GM18873 (cell line): ENCODE measurements around the gene KRT3.

Experiments used
- ATAC-seq: cut with Tn5 transposase; IDR thresholded peaks from one replicate; pipeline ENCODE4 v1.9.1; 2021; ENCODE audit warnings: mild to moderate bottlenecking, moderate library complexity, moderate number of reproducible peaks; ENCODE audit not compliant: unreplicated experiment, low FRiP score

Gene KRT3

DNA sequence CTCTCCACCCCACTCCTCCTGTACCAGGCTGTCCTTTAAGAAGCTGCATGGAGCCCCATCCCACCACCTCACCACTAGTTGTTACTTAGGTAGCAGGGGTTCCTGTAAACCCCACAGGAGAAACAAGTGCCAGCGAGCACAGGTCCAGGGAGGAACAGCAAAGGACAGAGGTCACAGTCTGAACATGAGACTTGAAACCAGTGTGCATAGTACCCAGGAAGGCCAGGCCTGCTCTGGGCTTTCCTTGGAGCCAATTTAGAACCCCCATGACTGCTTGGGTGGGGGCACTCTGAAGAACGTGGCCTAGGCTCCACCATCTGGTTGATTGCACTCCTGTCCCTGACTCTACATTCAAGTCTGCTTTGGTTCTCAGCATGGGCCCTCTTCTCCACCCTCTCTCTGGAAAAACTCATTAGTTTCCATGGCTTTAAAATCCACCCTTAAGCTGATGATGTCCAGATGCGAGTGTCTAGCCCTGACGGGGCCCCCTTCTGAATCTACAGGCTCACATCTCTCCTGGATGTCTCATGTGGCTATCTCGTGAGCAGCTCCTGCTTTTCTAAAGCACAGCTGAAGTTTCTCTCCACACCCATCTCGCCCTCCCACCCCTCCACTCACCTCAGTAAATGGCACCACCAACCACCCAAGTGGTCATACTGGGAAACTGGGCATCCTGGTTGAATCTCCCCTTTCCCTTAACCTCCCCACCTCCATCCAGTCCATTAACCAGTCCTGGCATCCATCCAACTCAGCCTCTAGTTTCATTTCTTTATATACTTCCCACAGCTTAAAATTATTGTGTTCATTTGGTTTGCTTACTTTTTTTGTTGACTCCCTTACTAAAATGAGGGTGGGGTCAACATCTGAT, 8.4 kb downstream of the KRT3 start:
- ATAC-seq: no peak

- ATAC-seq: no peak
Measured at GRCh38 chr12:52784909-52785308, 11.0 kb downstream of the KRT3 start.

DNA sequence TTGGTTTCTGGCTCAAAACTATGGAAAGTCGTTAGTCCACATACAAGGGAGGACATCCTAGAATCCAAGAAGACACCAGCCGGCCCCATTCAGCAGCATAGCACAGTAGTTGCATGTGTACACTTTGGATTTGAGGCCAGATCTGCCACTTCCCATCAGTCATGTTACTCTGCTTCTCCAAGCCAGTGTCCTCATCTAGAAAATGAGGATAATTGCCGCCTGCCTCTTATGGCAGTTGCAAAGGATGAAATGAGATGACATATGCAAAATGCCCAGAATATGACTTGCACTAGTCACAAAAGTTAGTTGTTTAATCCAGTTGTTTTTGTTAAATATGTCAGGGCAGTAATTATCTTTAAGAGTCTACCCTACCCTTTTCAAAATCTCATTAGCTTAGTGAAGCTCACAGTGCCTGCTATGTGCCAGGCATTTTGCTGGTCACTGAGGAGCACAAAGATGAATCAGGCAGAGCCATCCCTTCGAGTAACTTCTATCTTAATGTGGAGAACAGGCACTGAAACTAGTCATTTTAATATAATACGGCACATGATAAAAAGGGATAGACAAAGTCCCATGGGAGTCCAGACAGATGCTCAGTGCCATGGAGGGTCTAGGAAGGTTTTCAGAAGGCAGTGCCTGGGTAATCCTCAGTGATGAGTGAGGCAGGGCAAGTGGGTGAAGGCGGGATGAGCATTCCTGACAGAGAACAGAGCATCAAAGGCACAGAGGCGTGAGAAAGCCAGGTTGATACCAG, 12.2 kb downstream of the KRT3 start:
- ATAC-seq: no peak

GRCh38 chr12:52782502-52782901, 13.4 kb downstream of the KRT3 start:
- no peak for ATAC-seq

- ATAC-seq: no peak
Measured at GRCh38 chr12:52781399-52782082, 14.4 kb downstream of the KRT3 start.

DNA sequence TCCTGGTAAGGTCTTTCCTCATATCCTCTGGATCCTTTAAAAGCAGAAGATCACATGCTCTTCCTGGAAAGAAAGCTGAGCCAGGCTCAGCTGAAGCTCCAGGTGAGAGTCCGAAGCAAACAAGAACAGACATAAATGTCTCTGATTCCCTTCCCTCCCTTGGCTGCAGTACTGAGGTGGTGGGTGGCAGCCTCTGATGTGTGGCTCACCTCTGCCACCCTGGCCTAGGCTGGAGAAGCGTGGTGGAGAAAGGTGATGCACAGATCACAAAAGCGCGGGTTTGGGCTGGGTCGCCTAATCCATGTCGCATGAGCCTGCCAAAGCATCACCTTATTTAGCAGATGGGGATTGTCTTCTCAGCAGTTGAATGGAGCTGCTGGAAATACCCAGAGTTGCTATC, 16.0 kb downstream of the KRT3 start:
- ATAC-seq: no peak

DNA sequence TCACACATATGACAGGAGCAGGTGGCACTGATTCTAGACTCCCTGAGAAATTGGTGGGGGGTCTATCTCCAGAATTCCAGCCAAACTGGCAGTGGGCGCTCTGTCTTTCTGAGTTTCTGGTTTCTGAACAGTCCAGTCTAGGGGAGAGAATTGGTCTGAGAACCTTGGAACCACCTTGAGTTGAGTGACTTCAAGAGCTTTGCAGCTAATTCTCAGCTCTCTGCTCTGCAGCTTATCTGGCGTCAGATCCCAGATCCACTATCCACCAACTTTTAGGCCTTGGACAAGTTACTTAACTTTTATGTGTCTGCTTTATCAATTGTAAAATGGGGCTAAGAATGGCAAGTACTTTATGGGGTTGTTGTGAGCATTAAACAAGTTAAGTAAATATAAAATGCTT, 17.1 kb downstream of the KRT3 start:
- ATAC-seq: no peak

DNA sequence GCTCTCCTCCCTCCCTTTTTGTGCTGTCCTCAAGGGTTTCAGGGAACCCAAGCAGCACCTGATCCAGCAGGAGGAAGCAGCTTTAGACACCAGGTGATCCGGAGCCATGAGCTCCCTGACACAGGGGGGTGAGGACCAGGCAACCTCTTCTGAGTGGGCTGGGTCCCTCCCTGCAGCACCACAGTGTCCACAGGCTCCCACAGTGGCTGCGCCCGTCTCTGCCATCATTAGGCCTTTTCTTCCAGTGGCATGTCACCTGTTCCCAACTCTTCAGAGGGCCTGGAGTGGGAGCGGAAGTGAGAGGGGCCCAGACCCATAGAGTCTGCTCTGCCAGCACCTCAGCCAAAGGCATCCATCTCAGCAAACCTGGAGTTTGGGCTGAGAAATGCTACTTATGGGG, 18.4 kb downstream of the KRT3 start:
- no peak for ATAC-seq

DNA sequence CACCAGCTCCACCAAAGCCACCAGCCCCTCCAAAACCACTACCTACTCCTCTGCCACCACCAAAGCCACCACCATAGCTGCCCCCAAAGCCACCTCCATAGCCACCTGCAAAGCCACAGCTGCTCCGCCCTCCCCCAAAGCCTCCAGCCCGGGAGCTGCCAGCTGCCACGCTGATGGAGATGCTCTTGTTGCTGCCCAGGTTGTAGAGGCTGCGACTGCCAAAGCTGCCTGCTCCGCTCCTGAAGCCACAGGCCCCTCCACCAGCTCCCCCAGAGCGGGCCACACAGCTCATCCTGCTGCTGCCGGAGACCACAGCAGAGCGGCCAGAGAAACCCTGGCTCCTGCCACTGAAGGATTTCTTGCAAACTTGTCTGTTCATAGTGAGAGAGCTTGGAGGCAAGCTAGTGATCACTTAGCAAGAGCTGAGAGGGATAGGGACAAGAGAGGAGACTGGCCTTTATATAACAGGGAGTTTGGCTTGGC, 19.0 kb downstream of the KRT3 start, which contains the start of gene KRT76:
Gene KRT76 (minus strand): TSS at position 433 of the 483 bp plus-strand sequence. CDS start 54 bp downstream, at position 379.
- ATAC-seq: no peak

DNA sequence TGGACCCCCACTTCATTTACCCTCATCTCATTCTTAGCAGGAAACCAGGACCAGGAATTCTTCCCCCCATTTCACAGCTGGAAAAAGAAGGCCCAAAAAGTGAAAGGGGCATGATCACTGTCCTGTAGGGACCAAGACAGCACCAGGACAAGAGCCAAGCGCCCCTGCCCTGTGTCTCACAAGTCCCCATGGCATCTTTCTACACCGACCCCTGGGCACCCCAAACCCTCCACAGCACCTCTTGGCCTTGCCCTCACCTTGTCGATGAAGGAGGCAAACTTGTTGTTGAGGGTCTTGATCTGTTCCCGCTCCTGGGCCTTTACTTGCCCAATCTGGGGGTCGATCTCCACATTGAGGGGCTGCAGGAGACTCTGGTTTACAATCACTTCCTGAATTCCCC, 19.5 kb downstream of the KRT3 start:
- ATAC-seq: no peak

GRCh38 chr12:52774629-52775250, 21.2 kb downstream of the KRT3 start:
- no peak for ATAC-seq

DNA sequence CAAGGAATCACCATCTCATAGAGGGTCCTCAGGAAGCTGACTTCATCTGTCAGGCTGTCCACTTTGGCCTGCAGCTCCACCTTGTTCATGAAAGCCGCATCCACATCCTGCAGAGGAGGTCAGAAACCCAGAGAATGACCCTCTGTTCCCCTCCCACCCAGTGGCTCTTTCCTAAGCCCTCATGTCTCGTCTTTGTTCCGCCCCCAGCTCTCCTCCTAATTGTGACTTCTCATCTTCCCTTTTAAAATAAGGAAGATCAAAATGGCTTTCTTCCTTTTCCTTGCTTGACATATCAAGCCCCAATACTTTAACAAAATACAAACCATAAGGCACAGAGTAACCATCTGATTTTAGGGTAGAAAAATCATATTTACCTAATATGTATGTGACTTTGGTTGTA, 23.1 kb downstream of the KRT3 start:
- ATAC-seq: no peak

- ATAC-seq: no peak
Measured at GRCh38 chr12:52772188-52772587, 23.7 kb downstream of the KRT3 start.

- ATAC-seq: no peak
Measured at GRCh38 chr12:52771505-52771904, 24.4 kb downstream of the KRT3 start.

DNA sequence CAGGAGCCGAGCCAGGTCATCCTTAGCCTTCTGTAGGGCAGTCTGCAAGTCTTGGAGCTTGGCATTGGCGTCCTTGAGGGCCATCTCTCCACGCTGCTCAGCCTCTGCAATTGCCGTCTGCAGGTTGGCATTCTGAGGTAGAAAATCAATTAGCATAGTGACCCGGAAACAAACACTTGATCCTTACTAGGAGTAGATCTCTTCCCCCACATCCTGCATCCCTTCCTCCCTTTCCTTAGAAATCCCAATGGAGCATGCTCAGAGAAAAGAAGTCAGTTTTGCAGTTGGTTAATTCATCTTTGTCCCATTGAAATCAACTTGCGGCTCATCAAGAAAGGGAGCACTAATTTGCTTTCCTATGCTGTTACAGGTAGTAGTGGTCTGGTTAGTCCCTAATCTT, 24.8 kb downstream of the KRT3 start:
- no peak for ATAC-seq

- no peak for ATAC-seq
Measured at GRCh38 chr12:52769946-52770345, 26.0 kb downstream of the KRT3 start.

DNA sequence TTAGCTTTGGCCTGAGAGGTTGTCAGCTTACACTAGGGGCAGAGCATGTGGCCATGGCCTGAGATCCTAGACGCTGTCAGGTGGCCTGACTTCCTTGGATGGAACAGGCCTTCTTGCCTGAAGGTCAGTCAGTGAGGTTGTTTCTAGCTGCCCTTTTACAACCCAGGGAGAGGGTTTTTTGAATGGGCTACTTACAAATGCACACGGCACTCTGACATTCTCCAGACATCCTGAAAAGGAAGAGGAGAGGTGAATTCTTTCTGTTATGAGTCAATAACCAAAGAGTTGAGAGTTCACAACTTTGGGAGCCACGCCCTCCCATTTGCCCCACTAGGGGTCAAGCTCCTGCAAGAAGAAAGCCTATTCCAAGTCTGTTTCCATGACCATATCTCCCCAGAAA, 26.6 kb downstream of the KRT3 start:
- no peak for ATAC-seq

DNA sequence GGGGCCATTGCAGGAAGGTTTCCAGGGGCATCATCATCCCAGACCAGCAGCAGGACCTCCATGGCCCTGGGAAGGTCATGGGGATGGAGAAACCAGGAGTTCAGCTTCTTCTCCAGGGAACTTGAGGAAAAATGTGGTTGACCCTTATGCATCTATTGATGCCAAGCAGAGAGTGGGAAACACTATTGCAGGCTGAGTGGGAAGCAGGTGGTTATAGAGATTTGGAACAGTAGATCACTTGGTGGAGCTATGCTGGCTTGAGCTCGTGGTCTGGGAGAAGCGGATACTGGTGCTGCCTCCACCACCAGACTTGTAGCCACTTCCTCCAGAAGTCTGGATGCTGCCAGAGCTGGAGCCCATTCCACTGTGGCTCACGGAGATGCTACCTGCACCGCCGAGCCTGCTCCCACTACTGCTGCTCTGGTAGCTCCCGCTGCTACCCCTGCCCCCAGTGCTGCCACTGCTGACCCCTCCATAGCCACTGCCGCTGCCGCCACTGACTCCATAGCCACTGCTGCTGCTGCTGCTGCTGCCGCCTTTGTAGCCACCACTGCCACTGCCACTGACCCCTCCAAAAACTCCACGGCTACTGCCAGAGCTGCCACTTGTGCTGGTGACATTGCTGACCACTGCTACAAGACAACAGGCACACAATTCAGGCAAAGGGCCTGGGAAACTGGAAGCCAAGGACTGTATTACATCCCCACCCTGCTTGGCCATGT, 27.3 kb downstream of the KRT3 start:
- no peak for ATAC-seq

DNA sequence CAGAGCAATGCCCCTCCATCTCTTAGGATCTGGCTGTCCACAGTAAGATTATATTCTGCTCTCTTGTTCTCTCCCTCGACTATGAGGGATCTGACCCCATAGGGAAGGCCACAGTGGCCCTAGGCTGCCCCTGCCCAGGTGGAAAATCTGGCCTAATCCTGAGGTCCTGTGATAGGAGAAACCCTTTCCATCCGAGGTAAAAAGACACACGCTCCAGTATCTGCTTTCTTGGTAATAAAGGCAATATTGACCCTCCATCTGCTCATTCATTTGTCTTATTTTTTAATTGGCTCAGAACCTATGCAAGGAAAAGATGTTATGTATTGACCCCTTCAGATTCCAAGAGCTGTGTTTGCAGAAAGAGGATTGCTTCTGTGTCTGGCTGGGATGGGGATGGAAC, 28.5 kb downstream of the KRT3 start:
- ATAC-seq: no peak

GRCh38 chr12:52767020-52767379, 28.9 kb downstream of the KRT3 start:
- ATAC-seq: no peak
